NCI-H1105 (cell line): ENCODE measurements around the gene LPP.

Source experiments
- DNase-seq: peaks from one replicate; lab custom pipeline; 2025; lab: John Stamatoyannopoulos, UW

Gene LPP

DNA sequence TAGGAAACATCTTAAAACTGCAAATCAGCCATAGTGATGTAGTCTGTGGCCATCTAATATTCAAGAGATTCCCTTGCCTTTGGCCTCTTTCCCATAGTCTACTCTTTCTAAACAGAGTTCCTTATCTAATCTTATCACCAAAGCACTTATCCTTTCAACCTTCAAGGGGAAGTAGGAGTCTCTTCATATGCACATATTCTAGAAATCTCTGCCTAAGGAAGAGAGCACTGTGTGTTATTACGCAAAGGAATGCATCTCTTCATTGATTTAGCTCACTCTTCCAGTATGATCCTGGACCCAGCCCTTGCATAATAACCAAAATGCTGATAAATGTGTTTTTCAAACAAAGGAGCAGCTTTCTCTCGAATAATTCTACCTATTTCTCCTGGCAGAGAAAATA is 764.1 kb downstream of the LPP start:
- DNase-seq: no peak

DNA sequence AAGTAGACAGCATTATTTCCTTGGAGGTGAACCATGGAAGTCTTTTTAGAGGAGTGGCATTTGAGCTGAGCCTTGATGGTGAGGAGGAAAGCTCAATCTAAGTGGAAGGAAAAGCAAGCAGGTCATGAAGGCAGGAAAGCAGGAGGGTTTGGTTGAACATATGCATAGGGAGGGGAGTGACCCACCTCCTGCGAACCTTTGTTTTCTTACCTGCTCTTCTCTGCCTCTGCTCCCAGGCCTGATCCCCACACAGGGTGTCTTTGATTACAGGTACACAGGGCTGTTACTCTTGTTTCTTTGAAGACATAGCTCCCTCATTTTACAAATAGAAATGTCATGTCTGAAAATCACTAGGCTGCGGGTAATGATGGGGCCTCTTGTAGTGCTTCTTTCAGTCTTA is 769.7 kb downstream of the LPP start:
- no peak for DNase-seq

DNA sequence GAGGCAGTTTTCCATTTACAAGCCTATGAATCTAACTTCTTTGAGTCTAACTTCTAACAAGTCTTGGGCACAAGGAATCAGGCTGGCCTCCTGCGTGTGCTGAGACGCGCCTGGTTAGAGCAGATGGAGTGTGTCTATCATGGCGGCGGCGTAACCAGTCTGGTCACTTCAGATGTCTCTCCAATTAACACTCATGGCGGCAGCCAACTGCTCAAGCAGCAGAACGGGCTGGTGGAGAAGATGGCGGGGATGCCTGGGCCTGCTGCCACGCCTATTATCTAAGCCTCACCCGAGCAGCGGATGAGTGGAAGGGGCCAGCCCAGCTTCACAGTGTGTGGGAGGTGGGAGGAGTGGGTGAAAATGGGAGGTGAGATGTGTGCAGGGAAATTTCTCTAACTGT is 771.4 kb downstream of the LPP start:
- no peak for DNase-seq

DNA sequence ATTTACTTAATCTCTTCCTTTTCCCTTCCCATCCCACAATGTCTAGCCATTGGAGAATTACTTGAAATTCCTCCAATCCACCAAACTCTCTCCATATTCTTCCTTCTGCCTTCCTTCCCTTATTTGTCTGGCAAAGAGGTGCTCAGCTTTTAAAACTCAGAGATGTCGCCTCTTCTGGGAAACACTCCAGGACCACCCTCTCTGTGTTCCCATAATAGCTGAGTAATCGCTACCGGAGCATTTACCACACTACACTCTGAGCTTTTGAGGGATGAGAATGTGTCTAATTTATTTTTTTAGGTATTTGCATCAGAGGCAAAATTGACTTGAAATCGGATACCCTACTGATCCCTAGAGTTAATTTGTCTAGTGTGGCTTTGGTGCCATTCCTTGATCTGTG is 772.2 kb downstream of the LPP start:
- no peak for DNase-seq

DNA sequence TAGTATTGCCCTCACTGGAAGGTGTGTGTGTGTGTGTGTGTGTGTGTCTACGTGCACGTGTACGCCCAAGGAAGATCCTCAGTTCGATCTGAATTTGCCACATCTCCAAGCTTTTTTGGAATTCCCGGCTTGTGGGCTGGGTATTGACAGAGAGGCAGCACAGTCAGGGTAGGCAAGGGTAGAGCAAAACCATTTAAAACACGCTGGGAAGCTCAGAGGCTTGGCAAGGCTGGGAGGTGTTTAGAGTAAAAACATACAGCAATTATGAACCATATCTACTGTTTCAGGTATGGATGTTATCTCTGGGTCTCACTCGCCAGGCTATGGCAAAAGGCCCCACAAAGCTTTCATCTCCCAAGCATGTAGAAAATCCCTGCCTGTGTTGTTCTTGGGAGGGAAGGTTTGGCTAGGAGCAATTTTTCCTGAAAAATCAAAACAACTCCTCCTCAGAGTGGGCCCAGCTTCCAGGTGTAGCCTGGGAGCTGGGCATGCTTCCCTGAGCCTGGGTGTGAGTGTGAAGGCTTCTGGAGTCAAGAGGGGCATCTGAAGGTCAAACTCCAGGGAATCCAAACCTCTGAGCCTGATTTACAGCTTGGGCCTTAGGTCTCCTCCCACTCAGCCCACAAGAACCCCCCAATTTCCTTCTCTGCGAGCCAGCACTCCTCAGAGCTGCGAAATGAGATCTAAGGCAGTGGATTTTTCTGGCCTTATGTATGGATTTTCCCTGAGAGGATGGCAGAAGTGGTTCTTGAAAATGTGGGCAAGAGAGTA is 773.0 kb downstream of the LPP start:
- no peak for DNase-seq

DNA sequence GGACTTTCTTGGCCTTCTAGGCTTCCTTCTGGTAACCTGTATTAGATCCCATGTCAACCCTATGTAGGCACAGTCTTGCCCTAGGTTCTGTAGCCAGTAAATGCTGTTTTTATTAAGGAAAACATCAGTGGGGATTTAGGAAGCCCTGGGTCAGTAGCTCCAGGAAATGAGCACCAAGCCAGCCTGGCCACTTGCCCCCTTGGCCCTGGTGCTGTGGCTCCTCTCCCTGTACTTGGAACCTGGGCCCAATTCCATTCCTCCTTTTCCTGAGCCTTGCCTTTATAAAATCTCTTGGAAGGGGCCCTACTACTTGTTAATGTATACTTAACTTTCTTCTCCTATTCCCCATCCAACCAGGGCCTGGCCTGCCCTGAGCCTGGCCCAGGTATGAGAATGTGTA is 774.0 kb downstream of the LPP start:
- no peak for DNase-seq

DNA sequence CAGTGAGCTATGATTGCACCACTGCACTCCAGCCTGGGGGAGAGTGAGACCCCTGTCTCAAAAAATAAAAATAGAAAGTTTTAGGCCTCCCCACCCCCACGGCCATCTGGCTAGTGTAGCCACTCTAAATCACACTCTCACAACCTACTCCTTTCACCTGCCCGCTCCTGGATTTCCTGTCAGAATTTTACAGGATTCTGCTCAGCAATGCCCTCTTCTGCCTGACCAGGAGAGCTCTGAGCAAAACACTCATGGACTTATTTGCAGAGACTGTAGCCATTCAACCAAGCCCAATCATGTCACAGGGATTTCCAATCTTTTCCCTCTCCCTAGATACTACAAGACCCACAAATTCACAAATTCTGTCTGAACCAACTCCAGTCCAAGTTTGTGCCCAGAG is 775.2 kb downstream of the LPP start:
- DNase-seq: no peak

DNA sequence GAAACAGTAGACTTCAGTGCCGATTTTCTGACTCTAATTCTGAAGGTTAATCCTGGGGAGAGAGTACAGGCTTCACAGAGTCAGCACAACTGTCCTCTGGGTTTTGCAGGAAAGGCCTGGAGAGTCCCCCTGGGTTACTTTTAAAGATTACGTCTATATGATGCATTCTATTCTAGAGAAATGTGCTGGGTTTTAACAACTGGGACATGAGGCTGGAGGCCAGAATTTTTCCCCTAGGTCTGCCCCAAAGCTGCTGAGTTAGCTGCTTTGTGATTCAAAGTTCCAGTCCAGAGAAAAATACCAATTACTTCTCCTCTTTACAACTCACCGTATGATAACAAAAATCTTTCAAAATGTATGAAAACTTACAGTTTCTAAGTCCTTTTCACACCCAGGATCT is 777.1 kb downstream of the LPP start:
- no peak for DNase-seq

DNA sequence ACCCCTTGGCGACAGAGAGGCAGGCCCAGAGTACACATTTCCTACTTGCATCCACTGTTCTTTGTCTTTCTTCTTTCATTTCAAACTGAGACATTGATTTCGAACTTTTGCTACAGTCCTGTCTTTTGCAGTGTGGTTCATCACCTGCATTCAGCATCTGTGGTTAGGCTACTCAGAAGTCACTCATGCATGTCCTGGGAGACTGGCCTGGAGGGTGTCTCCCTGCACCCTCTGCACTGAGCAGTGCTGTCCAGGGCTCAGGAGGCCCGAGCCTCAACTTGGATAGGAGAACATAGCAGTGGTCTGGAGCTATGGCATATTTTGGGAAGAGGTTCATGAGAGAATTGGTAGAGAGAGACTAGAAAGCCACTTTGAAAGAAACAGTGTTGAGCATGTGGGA is 777.6 kb downstream of the LPP start:
- DNase-seq: no peak

DNA sequence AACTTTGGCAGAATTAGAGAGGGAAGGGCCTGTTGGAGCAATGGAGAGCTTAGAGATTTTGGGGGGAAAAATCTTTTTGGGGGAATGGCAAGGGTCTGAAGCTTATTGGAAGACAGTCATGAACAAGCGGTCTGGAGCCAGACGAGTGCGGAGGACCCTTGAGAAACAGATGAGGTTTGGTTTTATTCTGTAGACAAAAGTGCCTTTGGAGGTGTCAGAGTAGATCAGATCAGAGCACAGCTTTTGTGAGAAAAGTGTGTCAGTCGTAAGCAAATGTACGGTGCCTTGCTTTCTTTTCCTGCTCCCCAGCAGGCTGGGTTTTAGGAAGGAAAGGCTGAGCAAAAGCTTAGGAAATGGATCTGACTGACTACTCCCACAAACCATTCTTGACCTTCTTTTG is 781.0 kb downstream of the LPP start:
- no peak for DNase-seq

DNA sequence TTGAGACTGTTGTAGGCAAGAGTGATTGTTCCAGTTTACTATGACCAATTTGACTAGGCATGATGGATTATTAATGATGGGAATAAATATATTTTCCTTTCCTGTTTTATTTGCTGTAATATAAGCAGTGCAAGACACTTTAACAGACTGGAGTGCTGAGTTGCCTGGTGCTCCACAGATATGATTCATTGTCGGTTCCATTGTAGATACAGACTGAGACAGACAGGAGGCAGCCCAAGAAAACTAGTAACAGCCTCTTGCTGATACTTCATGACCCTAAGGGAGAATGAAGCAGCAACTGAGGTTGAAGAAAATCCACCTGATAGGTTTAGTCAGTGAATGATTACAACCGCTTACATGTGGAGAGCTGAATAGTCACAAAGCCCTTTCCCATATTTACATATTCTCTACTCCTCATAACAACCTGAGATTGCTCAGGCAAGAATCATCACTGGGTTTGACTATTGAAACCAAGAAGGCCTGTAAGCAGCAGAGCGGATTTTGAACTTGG is 782.7 kb downstream of the LPP start:
- no peak for DNase-seq

DNA sequence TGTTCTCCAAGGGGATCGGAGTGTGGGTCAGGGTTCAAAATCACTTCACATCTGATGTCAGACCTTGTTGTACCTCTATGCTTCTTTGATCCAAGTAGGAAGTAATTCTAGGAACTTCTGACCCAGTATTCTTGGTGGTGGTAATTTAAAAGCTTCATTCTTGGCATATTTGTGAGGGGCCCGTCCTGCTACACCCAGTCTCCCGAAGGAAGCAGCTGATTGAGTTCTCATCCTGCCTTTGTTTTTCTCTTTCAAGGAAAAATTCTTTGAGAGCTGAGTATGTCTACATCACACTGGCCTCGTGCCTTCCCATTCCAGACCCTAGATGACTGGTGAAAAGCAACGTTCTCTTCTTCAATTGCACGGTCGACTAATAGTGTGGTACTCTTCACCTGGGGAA is 783.4 kb downstream of the LPP start:
- DNase-seq: no peak

DNA sequence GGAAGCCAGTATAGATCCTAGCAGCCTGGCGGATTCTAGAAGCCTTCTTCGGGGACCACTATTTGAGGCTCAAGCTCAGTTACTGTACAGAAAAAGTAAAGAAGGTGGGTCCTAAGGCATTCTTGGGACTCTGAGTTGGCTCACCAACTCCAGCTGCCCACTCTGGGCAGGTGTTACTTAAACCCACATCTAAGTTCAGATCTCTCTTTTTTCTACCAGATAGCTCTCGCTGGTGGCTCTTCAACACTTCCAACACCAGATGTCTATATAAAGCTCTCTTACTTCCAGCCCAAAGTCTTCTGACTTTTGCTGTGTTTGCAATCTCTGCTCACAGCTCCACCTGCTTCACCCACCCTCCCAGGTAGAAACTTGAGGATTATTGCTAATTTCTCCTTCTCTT is 785.0 kb downstream of the LPP start:
- no peak for DNase-seq

DNA sequence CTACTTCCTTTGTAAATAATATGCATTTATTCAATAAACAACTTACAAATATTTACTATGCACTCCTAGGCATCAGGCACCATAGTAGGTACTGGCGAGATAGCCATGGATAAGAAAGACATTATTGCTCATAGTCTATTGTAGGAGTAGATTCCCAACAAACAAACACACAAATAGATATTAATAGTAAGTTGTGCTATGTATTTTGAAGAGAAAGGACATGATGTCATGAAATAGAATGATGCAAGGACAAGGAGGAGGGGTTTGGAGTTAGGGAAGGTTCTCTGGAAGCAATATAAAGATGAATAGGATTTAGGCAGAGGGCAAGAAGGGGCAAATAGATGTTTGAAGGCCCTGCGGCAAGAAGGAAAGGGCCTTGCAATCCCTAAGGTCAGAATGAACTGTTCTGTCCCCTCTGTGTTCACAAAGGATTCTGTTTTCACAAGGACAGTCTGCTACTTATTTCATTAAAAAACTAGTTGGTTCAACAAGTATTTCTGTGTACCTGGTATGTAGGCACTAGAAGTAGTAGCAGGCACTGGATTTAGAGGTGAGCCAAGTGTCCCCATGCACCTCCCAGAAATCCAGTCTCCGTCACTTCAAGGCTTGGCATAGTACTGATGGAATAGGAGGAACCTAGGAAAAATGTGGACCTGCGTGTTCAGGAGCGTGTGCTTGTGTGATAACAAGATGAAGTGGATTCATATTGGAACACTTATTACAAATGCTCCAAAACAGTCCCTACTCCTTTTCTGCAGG is 786.0 kb downstream of the LPP start:
- DNase-seq: no peak
